ENCODE data around the gene PLTP.
A peak's percentile ranks its signal among the peaks of the same experiment; 100 is the strongest.
"Not testable (repeated sequence)": the region's sequence is repeated elsewhere in the genome, so short reads cannot be mapped to it uniquely, and the experiment has no call there.

PLTP gene

DNA sequence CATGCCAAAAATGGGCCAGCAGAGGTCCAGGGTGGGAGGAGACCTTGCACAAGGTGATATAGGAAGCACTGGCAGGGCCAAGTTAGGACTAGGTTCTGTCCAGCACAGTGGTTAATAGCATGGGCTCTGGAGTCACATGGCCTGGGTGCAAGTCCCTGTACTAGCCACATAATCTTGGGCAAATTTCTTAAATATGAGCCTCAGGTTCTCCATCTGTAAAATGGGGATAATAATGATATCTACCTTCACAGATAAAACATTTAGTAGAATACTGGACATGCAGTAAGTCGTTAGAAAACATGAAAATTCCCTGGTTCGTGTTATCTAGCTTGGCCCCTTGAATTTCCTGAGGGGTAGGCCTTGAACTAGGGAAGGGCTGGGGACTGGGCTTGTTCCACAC, 14.7 kb downstream of the PLTP start:
- DNase-seq (ENCODE audit: low spot score) = no peak

DNA sequence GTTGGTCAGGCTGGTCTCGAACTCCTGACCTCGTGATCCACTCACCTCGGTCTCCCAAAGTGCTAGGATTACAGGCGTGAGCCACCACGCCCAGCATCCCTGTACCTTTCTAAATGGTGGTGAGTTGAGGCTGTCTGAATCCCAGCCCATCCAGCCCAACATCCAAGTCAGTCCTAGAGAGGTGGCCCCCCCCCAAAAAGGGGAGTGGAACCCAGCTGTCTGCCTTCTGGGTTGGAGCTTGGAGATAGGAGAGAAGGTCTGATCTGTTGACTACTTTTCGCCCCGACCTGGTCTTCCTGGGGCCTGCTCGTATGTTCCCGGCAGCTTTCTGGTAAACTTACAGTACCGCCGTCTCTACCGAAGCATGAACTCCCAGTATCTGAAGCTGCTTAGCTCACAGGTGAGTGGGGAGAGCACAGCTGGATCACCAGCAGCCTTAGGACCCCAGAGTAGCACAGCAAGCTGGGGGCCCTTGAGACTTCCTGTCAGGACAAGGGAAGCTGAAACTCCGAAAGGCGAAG, 15.3 kb downstream of the PLTP start:
- no peak for DNase-seq (ENCODE audit: low spot score)

DNA sequence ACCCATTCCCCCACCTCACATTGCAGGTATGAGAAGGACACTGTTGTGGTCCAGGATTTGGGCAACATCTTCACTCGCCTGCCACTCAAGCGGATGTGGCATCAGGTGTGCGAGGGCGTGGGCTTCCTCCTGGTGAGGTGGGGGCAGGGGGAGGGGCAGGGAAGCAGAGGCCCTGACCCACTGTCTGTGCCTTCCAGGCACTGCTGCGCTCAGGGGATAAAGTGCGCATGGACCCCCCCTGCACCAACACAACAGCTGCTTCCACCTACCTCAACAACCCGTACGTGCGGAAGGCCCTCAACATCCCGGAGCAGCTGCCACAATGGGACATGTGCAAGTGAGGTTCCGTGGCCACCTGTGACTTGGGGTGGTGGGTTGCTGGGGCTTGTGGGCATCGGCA, 17.2 kb downstream of the PLTP start:
- DNase-seq (ENCODE audit: low spot score) = no peak

DNA sequence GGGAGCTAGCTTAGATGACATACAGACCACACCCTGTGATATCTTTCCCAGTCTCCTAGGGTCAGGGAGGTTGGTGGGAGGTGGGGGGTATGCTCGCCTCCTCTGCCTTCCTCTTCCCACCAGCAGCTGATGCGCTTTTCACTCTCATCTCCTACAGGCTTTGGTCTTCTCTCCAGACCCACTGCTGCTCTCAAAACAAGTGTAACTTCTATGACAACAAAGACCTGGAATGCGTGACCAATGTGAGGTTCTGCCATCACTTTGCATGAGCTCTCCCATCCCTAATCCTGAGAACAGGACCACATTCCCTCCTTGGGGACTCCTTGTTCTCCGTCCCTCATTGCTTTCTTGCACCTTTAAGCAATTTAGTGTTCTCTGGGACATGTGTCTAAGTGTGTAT, 18.1 kb downstream of the PLTP start:
- no peak for DNase-seq (ENCODE audit: low spot score)

DNA sequence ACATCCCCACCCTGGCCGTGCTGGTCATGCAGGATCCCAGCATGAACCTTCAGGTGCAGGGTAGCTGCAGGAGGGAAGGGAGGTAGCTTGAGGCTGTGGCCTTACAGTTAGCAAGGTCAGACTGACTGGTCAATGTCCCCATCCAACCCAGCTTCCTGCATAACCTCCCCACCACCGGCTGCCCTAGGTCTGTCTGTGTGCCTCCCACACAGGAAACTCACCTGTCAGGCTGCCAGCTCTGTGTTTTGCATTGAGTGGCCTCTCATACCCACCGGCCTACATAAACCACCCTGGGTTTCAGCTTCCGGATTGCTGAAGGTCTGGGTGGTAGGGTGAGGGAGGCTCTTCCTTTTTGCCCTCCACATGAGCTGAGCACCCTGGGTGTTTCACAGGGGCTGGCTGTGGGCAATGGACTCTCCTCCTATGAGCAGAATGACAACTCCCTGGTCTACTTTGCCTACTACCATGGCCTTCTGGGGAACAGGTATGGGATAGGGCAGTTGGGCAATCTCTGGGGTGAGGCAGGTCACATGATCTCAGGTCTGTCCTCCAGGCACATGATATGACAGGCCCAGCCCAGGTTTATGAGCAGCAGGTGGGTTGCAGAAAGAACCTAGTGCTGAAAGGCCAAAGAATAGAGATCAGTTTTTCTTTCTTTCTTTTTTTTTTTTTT, 19.0 kb downstream of the PLTP start:
- DNase-seq (ENCODE audit: low spot score) = no peak

DNA sequence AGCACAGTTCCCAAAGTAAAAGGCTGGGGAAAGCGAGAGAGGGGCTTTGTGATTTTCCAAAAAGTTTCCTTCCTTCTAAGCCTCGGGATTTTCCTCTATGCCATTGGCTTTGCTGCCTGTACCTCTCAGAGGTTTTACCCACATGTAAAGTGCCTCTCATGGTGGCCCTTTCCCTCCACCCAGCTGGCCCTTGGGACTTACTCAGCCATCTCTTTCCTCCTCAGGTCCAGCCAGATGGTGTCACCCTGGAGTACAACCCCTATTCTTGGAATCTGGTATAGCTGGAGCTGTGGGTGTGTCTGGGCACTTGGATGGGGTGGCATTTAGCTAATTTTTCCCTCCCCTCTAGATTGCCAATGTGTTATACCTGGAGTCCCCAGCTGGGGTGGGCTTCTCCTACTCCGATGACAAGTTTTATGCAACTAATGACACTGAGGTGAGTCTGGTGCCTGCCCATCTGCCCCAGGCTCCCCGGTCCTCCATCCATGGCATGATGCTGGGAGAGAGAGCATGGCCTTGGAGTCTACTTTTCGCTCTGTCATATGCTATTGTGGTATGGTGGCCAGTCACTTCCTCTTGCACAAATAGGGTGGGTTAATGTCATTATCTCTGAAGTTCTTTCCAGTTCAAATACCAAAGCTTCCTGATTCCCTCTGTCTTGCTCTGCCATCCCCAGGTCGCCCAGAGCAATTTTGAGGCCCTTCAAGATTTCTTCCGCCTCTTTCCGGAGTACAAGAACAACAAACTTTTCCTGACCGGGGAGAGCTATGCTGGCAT, 19.7 kb downstream of the PLTP start:
- DNase-seq (ENCODE audit: low spot score) = peak; percentile 43

DNA sequence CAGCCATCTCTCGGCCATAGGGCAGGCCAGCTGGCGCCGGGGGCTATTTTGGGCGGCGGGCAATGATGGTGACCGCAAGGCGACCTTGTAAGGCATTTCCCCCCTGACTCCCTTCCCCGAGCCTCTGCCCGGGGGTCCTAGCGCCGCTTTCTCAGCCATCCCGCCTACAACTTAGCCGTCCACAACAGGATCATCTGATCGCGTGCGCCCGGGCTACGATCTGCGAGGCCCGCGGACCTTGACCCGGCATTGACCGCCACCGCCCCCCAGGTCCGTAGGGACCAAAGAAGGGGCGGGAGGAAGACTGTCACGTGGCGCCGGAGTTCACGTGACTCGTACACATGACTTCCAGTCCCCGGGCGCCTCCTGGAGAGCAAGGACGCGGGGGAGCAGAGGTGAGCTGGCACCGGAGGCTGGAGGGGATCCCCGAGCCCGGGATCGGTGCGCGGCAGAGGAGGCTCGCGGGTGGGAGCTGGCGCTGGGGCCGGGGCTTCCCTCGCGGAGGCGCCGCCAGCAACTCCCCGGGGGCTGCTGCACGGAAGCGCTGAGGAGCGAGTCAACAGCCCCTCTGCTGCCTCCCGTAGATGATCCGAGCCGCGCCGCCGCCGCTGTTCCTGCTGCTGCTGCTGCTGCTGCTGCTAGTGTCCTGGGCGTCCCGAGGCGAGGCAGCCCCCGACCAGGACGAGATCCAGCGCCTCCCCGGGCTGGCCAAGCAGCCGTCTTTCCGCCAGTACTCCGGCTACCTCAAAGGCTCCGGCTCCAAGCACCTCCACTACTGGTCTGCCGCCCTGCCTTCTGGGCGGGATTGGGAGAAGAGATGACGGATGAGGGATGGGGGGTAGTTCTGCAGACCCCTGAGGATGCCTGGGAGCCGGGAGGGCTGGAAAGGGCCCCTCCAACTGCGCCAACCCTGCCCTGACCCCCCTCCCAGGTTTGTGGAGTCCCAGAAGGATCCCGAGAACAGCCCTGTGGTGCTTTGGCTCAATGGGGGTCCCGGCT, 20.7 kb downstream of the PLTP start, which contains the start of the genes CTSA and NEURL2:
Gene CTSA (plus strand): TSS at position 351 of the 999 bp plus-strand sequence. CDS start 234 bp downstream, at position 585.
Gene NEURL2 (minus strand): TSS at position 224 of the 999 bp plus-strand sequence. CDS start 217 bp downstream, at position 7.
- peak; percentile 80 for DNase-seq (ENCODE audit: low spot score)

DNA sequence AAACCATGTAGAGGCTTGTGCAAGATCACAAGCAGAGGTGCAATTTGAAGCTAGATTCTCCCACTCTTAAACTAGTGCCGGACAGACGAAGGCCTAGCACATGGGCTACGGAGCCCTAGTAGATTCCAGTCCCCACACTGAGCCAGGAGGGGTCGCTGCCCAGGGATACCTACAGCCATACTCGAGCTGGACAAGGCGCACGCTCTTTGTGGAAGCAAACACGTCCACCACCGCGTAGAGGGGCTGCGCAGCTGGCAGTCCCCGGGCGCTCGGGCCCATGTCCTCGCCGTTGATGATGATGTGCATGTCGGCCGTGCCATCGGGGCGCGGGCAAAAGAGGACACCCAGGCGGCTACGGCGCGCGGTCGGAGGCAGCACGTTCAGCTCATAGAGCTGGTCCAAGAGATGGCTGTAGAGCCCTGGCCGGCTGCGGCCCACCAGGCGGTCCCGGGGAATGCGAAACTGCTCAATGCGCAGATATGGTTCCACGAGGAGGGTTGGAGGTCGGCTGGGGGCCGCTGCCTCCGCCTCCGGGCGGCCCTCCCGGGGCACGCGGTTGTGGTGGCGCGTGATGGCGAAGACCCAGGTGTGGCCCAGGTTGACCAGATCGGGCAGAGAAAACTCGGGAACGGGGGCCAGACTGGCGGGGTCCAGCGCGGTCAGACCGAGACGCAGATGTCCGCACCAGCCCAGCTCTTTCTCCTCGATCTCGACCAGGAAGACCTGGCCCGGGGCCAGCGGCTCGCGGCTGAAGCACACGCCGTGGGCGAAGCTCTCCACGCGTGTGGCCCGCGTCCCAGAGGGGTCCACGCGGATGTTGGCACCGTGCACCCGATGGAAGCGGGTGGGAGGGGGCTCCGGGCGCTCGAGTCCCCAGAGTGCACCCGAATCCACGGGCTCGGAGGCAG, 21.6 kb downstream of the PLTP start:
- peak; percentile 54 for DNase-seq (ENCODE audit: low spot score)

DNA sequence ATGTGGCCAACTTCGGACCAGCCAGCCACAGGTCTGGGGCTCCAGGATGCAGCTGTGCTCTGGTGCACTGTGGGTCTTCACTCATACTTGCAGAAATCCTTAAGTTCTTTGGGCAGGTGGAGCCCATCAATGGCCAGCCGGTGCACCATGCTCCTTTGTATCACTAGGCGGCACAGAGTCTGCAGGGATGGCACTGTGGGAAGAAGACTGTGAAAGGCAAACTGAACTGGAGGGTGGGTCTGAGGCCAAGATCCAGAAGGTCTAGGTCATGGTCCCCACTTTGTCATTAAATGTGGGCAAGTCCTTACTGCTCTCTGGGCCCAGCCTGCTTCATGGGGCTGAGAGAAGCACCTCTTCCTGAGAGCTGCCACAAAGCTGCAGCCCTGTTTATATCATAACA, 23.3 kb downstream of the PLTP start:
- no peak for DNase-seq (ENCODE audit: low spot score)

DNA sequence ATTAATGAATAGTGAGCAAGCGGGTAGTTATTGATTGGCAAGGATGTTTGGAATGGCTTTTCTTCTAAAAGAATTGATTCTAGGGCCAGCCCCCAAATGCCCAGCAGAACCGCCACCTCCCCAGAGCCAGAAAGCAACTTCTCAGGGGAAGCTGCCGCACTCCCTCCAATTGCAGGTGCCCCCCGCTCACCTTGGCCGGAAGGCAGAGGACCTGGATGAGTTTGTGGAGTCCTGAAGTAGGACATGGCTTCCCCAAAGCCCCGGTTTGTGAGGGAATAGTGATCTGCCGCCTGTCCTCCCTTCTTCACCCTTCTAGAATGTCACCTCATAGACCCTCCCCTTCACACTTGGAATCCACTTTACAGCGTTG, 24.6 kb downstream of the PLTP start, which contains the start of gene SPATA25:
Gene SPATA25 (minus strand): TSS at position 277 of the 370 bp plus-strand sequence. CDS start 32 bp downstream, at position 245.
- DNase-seq (ENCODE audit: low spot score) = no peak

DNA sequence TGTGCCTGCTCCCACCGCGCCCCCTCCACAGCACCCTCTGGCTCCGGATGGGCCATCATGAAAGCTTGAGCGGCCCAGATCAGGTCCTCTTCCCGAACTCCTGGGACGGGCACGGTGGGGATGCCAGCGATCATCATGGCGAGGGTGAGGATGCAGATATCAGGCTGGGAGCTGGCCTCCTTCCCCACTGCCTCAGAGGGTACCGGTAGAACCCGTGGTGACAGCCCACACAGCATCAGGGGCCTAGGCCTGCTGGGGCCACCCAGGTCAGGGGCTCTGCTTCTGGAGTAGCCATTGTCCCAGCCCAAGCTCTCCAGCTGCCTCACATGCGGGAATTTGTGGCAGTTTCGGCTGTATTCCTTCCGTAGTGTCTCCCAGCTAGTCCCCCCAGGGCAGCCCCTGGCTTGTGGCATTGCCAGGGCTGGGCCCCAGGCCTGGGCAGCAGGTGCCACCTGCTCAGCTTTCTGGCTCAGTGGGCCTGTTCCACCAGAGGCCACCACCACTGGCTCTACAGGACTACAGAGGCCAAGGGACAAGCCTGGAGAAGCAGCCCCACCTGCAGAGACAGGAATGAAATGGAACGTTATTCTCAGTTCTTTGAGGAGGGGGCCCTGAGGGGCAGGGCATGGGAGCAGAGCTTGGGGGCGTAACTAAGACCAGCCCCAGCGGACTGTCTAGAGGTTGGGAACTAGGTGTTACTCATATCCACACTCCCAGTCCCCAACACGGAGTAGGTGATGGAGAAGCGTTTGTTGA, 25.2 kb downstream of the PLTP start:
- no peak for DNase-seq (ENCODE audit: low spot score)

DNA sequence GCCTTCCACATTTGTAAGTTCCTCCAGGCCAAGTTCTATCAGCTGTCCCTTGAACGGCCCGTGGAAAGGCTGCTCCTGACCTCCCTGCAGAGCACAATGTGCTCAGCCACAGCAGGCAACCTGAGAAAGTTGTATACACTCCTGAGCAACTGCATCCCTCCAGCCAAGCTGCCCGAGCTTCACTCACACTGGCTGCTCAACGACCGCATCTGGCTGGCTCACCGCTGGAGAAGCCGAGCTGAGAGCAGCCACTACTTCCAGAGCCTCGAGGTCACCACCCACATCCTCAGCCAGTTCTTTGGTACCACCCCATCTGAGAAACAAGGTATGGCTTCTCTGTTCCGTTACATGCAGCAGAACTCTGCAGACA, 28.9 kb downstream of the PLTP start:
- DNase-seq (ENCODE audit: low spot score) = no peak

DNA sequence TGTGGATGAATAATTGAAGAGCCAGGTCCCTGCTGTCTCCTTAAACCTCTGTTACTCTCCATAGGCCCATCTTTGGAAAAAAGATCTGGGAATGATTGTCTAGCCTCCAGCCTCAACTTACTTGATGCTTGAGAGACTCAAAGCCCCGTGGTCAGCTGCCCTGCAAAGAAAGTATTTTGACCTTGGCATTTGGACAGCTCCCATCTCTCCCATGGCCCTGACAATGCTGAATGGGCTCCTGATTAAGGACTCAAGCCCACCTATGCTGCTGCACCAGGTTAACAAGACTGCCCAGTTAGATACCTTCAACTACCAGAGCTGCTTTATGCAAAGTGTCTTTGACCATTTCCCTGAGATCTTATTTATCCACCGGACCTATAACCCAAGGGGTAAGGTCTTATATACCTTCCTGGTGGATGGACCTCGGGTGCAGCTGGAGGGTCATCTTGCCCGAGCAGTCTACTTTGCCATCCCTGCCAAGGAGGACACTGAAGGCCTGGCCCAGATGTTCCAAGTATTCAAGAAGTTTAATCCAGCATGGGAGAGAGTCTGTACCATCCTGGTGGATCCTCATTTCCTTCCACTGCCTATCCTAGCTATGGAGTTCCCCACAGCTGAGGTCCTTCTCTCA, 29.4 kb downstream of the PLTP start:
- no peak for DNase-seq (ENCODE audit: low spot score)

DNA sequence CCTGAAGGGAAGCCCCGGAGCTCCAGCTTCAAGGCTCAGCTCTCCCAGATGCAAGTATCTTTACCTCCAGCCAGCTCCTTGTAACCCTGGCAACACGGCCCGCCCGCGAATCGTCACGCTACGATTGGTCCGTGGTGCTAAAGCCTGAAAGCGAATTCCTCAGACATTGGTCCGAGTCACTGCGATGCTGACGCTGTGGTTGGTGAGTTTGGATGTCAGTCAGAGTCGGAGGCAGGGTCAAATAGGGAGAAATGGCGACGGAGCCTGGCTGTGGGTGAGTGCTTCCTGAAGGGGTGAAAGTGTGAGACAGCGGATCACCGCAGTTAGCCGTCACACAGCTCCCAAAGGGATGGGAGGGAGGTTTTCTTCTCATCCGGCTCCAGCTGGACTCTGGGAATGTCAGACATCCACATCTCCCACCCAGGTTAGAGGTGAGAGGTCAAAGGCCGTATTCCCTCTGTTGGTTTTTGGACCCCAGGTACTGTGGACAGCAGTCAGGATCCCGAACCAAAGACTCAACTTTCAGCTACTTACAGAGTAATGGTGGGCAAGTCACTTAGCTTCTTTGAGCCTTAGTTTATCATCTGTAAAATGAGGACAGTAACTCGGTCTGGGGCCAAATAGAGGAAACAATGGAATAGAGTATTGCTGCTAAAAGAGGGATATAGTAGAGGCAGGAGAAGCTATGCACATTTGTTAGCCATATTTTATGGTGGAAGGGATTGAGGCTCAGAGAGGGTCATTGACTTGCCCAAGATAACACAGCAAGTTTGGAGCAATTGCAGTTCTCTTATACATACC, 30.8 kb downstream of the PLTP start, which contains the start of gene ZSWIM1:
Gene ZSWIM1 (plus strand): TSS at position 240 of the 801 bp plus-strand sequence. CDS start 1,366 bp downstream, outside the sequence.
- peak; percentile 100 for DNase-seq (ENCODE audit: low spot score)

DNA sequence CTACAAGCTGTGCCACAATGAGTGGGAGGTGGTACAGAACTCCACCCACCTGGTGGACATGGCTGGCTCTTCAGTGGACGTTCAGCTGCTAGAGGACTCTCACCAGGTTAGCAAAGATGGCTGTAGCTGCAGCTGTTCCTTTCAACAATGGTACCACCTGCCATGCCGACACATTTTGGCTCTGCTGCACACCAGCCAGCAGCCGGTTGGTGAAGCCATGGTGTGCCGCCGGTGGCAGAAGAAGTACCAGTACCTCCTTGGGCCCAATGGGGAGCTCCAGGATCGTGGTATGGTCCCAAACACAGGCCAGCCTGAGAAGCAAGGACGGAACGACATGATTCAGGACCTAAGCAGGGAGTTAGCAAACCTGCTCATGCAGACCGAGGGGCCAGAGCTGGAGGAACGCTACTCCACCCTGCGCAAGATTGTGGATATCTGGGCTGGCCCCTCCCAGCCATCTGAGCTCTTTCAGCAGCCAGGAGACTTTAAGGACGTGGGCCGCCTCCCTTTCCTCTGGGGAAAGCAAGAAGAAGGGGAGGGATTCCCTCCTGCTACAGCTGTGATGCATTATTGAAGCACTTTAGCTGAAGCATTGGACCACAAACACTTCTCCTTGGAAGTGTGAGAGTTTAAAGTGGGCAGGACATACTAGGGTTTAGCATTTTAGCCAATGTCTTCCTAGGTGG, 33.7 kb downstream of the PLTP start:
- DNase-seq (ENCODE audit: low spot score) = peak; percentile 83

DNA sequence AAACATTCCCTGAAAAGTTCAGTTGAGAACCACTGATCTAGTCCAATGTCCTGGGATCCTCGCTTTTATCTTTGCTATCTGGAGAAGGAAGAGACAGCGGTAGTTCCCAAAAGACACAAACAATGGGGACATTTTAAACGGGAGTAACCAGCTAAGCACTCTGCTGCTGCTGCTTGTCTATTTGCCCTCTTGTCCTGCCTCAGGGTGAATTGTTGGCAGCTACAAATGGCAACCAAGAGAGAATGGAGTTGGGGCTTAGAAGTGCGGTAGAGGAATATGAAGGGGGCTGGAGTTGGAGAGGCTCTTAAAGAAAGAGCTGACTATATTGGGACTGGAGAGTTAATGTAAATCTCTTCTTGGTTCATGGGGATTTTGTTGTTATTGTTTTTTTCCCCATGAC, 37.4 kb downstream of the PLTP start:
- no peak for DNase-seq (ENCODE audit: low spot score)

DNA sequence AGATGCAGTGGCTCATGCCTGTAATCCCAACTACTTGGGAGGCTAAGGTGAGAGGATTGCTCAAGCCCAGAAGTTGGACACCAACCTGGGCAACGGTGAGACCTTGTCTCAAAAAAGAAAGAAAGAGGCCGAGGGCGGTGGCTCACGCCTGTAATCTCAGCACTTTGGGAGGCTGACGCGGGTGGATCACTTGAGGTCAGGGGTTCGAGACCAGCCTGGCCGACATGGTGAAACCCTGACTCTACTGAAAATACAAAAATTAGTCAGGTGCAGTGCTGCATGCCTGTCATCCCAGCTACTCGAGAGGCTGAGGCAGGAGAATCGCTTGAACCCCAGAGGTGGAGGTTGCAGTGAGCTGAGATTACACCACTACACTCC, 37.9 kb downstream of the PLTP start:
- not testable (repeated sequence) for DNase-seq (ENCODE audit: low spot score)

Data from hematopoietic multipotent progenitor cell treated with erythropoietin and hydrocortisone succinate and interleukin-3 and kit ligand, for 15 days (in vitro differentiated cells).